Measurements from ENCODE around the gene DELE1. TPM values are rescaled to one million over a fixed set of nuclear protein-coding genes. Genes with fewer than 3 reads are reported as not detected.
A peak's percentile ranks its signal among the peaks of the same experiment; 100 is the strongest.
"Not testable (repeated sequence)": the region's sequence is repeated elsewhere in the genome, so short reads cannot be mapped to it uniquely, and the experiment has no call there.

The DELE1 gene
- total RNA-seq, 1 donor = 34.1 TPM

GRCh38 chr5:141880961-141881801, 42.5 kb upstream of the DELE1 start:
- DNase-seq (ENCODE audit: low read depth) = no peak
- H3K4me3 ChIP-seq (ENCODE audit: low read depth, low read length) = no peak overlapping the region
- no peak for TF ChIP-seq CTCF (IDR thresholded peaks at IDR 0.05; ENCODE audit: insufficient read depth, low read depth, low read length)

- DNase-seq (ENCODE audit: low read depth) = no peak
- no peak for TF ChIP-seq CTCF (IDR thresholded peaks at IDR 0.05; ENCODE audit: insufficient read depth, low read depth, low read length)
- H3K4me3 ChIP-seq (ENCODE audit: low read depth, low read length) = no peak overlapping the region
These were observed 41.8 kb upstream of the DELE1 start for GRCh38 chr5:141881886-141882285.

- H3K4me3 ChIP-seq (ENCODE audit: low read depth, low read length) = no peak overlapping the region
- no peak for DNase-seq (ENCODE audit: low read depth)
- TF ChIP-seq CTCF (IDR thresholded peaks at IDR 0.05; ENCODE audit: insufficient read depth, low read depth, low read length) = no peak
These were observed 41.0 kb upstream of the DELE1 start for GRCh38 chr5:141882594-141883183.

- TF ChIP-seq CTCF (IDR thresholded peaks at IDR 0.05; ENCODE audit: insufficient read depth, low read depth, low read length) = no peak
- no peak overlapping the region for H3K4me3 ChIP-seq (ENCODE audit: low read depth, low read length)
- DNase-seq (ENCODE audit: low read depth) = peak; percentile 23
These were observed 40.3 kb upstream of the DELE1 start for GRCh38 chr5:141883184-141883891.

GRCh38 chr5:141883892-141884318, 39.8 kb upstream of the DELE1 start:
- DNase-seq (ENCODE audit: low read depth) = no peak
- H3K4me3 ChIP-seq (ENCODE audit: low read depth, low read length) = no peak overlapping the region
- TF ChIP-seq CTCF (IDR thresholded peaks at IDR 0.05; ENCODE audit: insufficient read depth, low read depth, low read length) = no peak

- DNase-seq (ENCODE audit: low read depth) = no peak
- no peak overlapping the region for H3K4me3 ChIP-seq (ENCODE audit: low read depth, low read length)
- peak; percentile 49 for TF ChIP-seq CTCF (IDR thresholded peaks at IDR 0.05; ENCODE audit: insufficient read depth, low read depth, low read length)
These were observed 34.3 kb upstream of the DELE1 start for GRCh38 chr5:141889282-141889871.

GRCh38 chr5:141890429-141890828, 33.2 kb upstream of the DELE1 start:
- not testable (repeated sequence) for DNase-seq (ENCODE audit: low read depth); H3K4me3 ChIP-seq (ENCODE audit: low read depth, low read length)
